Spleen (tissue), 7 donors: ENCODE results near the gene STAP1.

ENCODE experiments used
- POLR2A ChIP-seq, 3 donors: fragments of 450-650 bp; IDR thresholded peaks; one replicate each; pipeline ENCODE4 v1.5.1; 2017; ENCODE audit warnings: antibody characterized with exemption in 3 of 3, mild to moderate bottlenecking in 1 of 3
- TF ChIP-seq, protein P1 (sequence below), 11 experiments: fragments of 200-600 bp in 7 of 11; fragments of 450-650 bp in 4 of 11; sonication (generic) in 4 of 11; IDR thresholded peaks in 8 of 11; conservative IDR thresholded peaks in 3 of 11; 1 replicate in 7 of 11; 2 replicates in 4 of 11; pipeline versions ENCODE4 v1.4.0 to v1.8.0; 2016 to 2021; ENCODE audit warnings: antibody characterized with exemption in 11 of 11, inconsistent platforms in 4 of 11, mild to moderate bottlenecking in 1 of 11
- donor health status: DM: no; HTN: no; CAD: no; lungs with moderate emphysema.
- donor health status: DM: no; HTN: no; CAD: no.
- donor health status: DM: no; HTN: no; CAD: no.

GRCh38 chr4:67558493-67558892 is at the start of gene STAP1:
- peak in 2 of 3 donors; percentile 76 to 80 for TF ChIP-seq POLR2A (IDR thresholded peaks at IDR 0.05)
- TF ChIP-seq, protein P1, sequence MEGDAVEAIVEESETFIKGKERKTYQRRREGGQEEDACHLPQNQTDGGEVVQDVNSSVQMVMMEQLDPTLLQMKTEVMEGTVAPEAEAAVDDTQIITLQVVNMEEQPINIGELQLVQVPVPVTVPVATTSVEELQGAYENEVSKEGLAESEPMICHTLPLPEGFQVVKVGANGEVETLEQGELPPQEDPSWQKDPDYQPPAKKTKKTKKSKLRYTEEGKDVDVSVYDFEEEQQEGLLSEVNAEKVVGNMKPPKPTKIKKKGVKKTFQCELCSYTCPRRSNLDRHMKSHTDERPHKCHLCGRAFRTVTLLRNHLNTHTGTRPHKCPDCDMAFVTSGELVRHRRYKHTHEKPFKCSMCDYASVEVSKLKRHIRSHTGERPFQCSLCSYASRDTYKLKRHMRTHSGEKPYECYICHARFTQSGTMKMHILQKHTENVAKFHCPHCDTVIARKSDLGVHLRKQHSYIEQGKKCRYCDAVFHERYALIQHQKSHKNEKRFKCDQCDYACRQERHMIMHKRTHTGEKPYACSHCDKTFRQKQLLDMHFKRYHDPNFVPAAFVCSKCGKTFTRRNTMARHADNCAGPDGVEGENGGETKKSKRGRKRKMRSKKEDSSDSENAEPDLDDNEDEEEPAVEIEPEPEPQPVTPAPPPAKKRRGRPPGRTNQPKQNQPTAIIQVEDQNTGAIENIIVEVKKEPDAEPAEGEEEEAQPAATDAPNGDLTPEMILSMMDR (IDR thresholded peaks at IDR 0.05 in 8 of 11, conservative IDR thresholded peaks at IDR 0.05 in 3 of 11): no peak
